AG09309 (cell line): ENCODE results near the gene UQCRQ.

Experiments
- DNase-seq: peaks from one replicate; pipeline ENCODE4 v3.0.0-alpha.2; 2010; ENCODE audit warnings: low read depth
- H3K4me3 ChIP-seq: 2 replicates; pipeline ENCODE4 v1.5.1; 2011; ENCODE audit warnings: mild to moderate bottlenecking, low read depth, low read length, moderate library complexity; ENCODE audit not compliant: control insufficient read depth
- CTCF ChIP-seq: IDR thresholded peaks from 2 replicates; pipeline ENCODE4 v1.5.1; 2011; ENCODE audit warnings: mild to moderate bottlenecking, low read depth, low read length, inconsistent platforms; ENCODE audit not compliant: insufficient read depth, control insufficient read depth; ENCODE audit errors: missing control alignments

Gene UQCRQ

GRCh38 chr5:132834057-132834456, 32.4 kb upstream of the UQCRQ start:
- no peak for TF ChIP-seq CTCF
- no peak for DNase-seq
- no peak overlapping the region for H3K4me3 ChIP-seq

- no peak for DNase-seq
- TF ChIP-seq CTCF = no peak
- no peak overlapping the region for H3K4me3 ChIP-seq
Measured at GRCh38 chr5:132836852-132837251, 29.6 kb upstream of the UQCRQ start.

GRCh38 chr5:132837868-132838267, 28.6 kb upstream of the UQCRQ start:
- no peak overlapping the region for H3K4me3 ChIP-seq
- no peak for DNase-seq
- TF ChIP-seq CTCF = no peak

GRCh38 chr5:132838516-132839282, 27.7 kb upstream of the UQCRQ start:
- no peak for TF ChIP-seq CTCF
- DNase-seq = no peak
- no peak overlapping the region for H3K4me3 ChIP-seq

GRCh38 chr5:132839426-132840301, 26.8 kb upstream of the UQCRQ start:
- no peak overlapping the region for H3K4me3 ChIP-seq
- DNase-seq = peak; percentile 50
- TF ChIP-seq CTCF = no peak

- no peak for DNase-seq
- no peak for TF ChIP-seq CTCF
- no peak overlapping the region for H3K4me3 ChIP-seq
Measured at GRCh38 chr5:132840313-132840712, 26.1 kb upstream of the UQCRQ start.
